ENCODE results near the gene SFMBT2.

DNA sequence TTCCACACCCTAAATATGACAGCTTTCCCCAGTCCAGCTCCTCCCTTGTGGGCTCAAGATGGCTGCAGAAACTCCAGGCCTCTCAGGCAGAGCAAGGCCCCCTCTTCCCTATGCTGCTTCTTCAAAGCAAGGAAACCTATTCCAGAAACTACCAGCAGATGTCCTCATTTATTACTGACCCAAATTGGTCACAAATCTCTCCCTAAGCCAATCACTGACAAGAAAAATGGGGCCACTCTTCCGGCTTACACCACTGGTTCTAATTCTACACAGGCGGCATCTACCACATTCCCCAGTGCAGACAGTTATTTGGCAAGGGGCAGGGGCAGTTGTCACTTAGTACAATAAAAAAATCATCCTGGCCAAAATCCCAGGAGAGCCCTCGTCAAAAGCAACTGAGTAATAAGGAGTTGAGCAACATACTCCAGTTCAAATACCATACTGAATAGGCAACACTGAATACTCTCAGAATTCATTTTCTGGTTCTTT, 150.4 kb downstream of the SFMBT2 start:
- no peak for TF ChIP-seq GATA3 (IDR thresholded peaks at IDR 0.05; ENCODE audit: low read depth, low read length)
- TF ChIP-seq GATA2 (IDR thresholded peaks at IDR 0.05; ENCODE audit: low read depth, low read length) = no peak
